Stimulated activated CD4-positive, alpha-beta T cell treated with anti-CD3 and anti-CD28 coated beads, Interleukin-2, amount 100 ng/mL, for 24 hours (primary cell): ENCODE data around the gene PTPA.

Source experiments
- DNase-seq, 2 donors: peaks; one replicate each; pipeline ENCODE4 v3.0.0-alpha.2; 2020

PTPA gene

DNA sequence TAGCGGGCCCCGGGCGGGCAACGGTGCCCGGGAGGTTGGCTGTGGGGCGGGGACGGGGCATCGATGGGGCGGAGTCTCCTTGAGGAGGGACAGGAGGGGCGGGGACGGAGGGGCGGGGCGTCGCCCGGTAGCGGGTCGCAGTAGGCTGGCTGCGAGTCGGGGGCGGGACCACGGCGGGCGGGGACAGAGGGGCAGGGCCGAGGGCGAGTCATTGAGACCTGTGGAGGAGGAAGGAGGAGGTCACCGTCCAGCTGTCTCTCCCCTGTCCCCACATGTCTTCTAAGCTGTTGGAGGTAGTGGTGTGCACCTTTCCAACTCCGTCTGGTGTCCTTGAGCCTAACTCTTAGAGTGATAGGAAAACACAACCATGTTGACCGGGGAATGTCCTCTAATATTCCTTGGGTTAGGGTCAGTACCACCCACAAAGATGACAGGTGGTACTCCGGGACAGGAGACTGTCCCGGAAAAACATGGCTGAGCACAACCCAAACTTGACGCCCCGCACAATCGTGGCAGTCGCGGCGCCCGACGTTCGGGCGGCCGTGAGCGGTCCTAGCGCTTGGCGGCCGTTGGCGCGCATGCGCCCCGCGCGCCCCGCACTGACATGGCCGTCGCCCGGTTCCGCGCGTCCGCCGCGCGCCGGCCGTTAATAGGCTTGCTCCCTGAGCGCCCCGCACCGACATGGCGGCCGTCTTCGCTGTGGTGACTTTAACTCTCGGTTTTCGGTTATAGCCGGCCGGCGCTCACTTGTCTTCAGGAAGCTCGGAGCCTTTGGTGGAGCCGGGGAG lies at the start of gene PTPA, which contains the start of gene CRAT:
TSS of gene PTPA (plus strand) at position 676 of the 788 bp plus-strand sequence. CDS start 186 bp downstream, outside the sequence.
TSS of gene CRAT (minus strand) at position 54 of the 788 bp plus-strand sequence. CDS start 284 bp downstream, outside the sequence.
- peak; percentile 97 to 98 for DNase-seq

DNA sequence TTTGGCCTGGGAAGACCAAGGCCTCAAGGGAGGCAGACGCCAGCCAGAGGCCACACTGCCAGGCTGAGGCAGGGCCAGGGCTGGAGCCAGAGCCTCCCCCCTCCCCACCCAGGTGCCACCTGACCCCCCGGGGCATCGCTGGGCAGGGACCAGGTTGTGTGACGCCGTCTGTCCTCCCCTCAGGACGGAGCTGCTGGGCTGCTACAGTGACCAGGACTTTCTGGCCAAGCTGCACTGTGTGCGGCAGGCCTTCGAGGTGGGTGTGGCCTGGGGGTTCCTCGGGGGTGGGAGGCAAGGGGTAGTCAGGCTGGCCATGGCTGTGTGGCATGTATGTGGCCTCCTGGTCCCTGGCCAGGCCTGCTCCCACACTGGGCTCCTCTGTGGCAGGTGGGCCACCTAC lies 48.2 kb upstream of the PTPA start:
- DNase-seq = no peak

DNA sequence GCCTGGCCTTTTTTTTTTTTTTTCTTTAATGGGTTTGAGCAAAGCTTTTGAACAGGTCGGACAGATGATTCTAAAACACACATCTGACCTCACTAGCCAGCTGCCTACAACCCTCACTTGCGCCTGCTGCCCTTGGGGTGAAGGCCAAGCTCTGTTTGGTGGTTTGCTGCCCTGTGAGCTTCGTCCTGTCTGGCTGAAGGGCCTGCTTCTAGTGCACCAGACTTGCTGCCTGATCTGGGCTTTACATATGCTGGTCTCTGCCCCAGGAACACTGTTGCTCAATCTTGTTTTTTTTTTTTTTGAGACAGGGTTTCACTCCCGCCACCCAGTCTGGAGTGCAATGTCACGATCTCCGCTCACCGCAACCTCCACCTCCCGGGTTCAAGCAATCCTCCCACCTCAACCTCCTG lies 46.7 kb upstream of the PTPA start:
- DNase-seq = no peak

DNA sequence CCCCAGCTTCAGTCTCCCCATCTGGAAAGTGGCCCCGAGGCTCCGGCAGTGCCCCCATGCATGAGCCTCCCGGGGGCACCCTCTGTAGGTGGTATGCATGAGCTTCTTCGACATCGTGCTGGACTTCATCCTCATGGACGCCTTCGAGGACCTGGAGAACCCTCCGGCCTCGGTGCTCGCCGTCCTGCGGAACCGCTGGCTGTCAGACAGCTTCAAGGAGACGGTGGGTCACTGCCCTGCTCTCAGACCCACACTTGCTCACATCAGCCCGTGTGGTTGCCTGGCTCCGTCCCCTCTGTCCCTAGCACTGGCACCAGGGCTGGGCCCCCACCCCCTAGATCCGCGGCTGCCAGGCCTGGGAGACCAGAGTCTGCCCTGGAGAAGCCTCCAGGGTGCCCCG lies 43.1 kb upstream of the PTPA start:
- DNase-seq = no peak

DNA sequence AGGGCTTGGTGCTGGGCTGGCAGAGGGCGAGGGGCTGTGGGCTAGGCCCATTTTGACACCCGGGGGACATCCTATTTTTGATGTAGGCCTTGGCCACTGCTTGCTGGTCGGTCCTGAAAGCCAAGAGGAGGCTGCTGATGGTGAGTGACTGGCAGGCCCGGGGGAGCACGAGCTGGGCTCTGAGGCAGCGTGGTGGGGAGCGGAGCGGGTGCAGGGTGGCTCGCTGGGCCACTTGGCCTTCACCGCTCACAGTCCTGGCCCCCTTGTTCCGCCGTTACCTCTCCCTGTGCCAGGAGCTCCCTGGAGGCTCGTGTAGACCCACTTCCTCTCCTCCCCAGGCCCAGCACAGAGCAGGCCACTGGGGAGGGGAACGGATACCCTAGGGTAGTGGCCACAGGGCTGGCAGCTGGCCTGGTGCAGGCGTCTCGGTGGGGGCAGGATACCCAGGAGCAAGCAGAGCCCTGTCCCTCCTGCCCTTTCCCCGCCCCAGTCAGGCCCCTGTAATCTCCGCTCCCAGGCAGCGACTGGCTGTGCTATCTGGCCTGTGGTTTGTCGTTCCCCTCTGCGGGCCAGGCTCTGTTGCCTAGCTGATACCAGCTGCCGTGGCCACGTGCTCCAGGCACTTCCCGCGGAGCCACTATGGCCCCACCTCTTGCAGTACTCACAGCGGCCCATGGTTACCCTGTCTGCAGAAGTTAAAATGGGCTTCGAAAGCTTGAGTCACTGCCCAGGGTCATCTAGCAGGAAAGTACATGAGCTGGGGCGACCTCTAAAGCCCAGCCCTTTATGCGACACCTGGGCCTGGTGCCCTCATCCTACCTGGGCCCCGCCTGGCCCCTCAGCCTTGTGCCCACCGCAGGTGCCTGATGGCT lies 42.0 kb upstream of the PTPA start:
- DNase-seq = peak; percentile 53 to 57

DNA sequence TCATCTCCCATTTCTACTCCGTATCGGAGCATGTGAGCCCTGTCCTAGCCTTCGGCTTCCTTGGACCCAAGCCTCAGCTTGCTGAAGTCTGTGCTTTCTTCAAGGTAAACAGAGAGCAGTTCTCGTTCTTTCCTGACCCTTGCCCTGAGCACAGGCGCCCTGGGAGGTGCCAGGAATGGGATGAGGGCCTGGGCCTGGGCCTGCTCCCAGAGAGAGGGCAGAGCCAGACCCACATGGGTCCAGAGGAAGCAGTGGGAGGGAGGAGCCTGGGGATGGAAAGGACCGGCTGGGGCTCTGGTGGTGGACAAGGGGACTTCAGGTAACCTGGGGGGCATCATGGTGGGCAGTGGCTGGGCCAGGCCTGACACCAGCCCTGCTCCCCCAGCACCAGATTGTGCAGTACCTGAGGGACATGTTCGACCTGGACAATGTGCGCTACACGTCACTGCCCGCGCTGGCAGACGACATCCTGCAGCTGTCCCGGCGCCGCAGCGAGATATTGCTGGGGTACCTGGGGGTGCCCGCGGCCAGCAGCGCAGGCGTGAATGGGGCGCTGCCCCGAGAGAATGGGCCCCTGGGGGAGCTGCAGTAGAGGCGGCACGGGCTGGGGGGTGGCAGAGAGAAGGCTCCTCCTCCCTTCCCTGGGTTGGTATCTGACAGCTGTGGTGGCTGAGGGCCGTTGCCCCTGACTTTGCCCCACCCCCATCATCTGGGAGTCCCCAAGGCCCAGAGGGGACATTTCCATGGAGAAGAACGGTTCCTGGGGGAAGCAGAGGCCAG lies 41.2 kb upstream of the PTPA start:
- no peak for DNase-seq

DNA sequence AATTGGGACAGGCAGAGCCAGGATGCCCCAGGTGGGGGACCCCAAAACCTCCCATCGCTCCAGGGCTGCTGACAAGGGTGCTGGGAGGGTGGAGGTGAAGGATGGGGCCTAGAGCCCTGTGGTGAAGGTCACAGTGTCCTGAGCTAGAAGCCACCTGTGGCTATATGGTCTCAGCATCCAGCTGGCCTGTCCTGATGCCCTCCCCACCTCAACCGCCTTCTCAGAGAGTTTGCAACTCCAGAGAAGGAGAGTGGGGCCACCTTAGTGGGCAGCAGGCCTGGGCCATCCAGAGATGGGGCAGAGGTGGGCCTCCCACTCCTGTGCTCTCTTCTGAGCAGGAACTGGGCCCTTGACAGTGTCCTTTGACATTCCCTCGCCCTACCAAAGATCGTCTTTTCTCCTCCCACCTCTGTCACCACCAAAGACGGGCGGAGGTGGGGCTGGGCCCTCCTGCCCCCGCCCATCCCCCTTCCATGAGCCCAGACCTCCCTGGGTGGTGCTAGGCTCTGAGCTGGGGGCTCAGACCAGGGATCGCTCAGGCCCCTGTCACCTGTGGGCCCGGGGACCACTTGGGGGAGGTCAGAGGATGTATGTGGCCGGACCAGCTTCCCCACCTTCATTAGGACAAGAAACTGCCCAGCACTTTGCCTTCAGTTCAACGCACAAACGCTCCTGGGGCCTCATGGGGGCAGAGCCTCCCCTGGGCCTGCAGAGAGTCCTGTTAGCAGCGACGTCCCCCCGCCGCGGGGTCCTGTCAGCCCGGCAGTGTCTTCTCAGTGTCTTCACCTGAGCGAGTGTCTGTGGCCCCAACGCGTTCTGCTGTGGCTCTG lies 40.3 kb upstream of the PTPA start:
- no peak for DNase-seq

DNA sequence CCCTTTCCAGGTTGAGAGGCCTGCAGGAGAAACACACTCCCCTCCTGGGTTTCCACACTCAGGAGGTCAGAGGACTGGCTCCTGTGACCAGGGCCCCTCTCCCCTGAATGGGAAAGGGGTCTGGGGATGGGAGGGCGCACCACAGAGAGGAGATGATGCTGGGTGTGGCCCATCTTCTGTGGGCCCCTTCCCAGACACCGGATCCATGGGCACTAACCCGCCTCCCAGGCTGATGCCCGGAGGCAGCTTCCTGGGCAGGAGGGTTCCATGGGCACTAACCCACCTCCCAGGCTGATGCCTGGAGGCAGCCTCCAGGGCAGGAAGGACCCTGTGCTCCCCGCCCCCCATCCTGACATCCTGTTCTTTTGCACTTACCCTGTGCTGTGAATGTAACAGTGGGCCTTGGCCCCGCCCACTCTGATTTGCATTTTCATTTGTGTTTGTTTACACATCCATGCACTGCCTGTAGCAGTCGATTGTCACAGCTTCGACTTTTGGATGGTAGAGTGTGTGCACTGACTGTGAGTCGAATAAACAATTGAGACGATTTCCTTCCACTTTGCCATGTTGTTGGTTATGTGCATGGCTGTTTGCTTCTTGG lies 39.6 kb upstream of the PTPA start:
- peak in 1 of 2 donors; percentile 18 for DNase-seq

DNA sequence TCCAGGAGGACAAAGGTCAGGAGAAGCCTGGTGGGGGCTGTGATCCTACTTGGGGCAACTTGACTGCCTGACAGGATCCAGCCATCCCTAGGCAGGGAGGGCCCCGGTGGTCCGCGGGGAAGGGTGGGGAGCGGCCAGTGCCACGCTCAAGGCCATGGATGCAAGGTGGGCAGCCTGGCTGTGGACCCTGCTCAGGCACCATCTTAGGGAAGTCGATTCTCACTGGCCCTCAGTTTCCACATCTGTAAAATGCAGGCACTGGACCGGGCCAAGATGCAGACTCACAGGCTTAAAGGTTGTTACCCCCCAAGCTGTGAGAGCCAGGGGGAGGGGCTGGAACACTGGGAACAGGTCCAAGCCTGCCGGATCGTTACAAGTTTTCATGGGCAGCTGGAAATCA lies 39.0 kb upstream of the PTPA start:
- no peak for DNase-seq

DNA sequence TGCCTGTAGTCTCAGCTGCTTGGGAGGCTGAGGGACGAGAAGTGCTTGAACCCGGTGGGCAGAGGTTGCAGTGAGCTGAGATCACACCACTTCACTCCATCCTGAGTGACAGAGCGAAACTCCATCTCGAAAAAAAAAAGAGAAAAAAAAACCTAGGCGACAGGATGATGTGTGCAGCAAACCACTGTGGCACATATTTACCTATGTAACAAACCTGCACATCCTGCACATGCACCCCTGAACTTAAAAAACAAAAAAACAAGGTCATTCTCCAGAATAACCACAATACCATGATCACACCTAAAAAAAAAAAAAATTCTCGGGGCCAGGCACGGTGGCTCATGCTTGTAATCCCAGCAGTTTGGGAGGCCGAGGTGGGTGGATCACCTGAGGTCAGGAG lies 37.8 kb upstream of the PTPA start:
- no peak for DNase-seq

DNA sequence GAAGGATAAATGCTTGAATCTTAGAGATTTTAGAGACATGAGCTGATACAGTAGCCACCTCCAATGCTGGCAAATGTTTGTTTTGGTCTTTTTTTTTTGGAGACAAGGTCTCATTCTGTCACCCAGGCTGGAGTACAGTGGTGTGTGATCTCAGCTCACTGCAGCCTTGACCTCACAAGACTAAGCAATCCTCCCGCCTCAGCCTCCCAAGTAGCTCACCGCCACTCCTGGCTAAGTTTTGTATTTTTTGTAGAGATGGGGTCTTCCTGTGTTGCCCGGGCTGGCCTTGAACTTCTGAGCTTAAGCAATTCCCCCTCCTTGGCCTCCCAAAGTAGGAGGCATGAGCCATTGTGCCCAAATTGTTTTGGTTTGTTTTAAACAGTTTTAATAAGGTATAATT lies 37.1 kb upstream of the PTPA start:
- no peak for DNase-seq

DNA sequence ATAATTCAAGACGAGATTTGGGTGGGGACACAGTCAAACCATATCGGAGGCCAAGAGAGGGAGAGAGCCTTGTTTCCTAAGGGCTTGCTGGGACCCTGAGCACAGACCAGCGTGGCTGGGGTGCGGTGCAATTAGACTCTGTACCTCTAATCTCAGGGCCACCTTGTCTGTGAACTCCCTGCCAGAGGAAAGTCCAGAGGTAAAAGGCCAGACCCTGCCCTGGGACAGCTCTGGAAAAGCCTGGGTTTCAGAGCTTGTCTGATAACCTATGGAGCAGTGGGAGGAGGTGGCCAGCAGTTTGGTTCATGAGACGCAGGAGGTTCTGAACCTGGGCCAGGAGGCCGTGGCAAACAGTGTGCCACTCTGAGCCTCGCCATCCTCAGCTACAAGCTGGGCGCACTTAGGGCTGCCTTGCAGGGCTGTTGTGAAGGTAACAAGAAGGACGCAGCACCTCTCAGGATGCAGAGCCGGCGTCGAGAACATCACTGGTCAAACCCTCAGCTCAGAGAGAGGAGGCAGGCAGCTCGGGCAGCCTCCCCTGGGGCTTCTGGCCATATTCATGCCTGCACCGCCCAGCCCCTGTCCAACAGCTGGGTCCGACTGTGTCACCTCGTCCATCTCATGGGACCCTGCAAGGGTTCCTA lies 35.1 kb upstream of the PTPA start:
- DNase-seq = no peak

DNA sequence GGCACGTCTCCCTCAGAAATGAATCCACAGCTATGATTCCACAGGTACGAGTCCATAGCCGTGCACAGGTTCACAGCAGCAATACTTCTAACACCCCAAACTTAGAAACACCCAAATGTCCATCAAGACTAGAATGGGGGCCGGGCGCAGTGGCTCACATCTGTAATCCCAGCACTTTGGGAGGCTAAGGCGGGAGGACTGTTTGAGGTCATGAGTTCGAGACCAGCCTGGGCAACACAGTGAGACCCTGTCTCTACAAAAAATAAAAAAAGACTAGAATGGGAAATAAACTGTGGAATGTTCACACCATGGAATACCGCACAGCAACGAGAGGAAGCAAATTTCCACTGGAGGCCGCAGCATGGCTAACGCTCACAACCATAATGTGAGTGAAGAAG lies 34.6 kb upstream of the PTPA start:
- no peak for DNase-seq

DNA sequence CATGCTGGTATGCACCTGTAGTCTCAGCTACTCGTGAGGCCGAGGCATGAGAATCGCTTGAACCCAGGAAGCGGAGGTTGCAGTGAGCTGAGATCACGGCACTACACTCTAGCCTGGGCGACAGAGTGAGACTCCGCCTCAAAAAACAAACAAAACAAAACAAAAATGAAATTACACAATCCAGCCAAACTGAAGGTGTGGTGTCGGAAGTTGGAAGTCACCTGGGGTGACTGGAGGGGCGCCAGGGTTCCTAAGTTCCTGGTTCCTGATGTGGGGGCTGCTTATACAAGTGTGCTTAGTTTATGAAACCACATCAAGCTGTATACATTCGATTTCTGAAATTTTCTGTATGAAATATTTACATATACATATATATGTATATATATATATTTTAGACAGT lies 34.0 kb upstream of the PTPA start:
- no peak for DNase-seq

DNA sequence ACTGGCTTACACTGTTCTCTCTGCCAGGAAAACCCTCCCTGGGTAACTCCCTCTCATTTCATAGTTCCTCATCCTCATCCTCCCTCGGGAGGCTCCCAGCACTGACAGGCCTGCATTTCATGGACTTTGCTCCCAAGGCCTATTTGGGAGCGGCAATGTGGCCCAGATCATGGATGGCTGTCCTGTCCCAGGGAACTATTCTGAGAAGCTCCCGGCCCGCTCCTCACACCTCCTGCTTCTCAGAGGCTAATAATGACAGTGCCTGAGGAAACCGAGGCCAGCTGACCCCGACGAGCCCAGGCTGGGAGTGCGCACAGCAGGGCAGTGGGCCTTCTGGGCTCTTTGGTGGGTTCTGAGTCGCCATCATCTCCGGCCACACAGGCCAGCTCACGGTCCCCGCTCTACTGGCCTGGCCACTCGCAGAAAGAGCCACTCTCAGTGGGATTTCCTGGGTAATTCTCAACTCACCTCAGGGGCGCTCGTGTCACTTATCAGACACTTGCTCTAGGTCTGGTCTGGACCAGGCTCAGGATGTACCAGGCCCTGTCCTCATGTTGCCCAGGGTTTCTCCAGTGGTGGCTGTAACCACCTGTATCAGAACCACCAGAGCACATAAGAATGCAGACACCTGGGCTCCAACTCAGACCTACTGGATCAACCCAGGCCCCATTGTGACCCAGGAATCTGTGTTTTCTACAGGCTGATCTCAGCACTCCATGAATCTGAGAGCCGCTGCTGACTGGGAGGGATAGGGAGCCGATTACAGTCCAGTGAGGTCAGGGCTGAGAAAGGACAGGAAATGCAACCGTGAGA lies 32.3 kb upstream of the PTPA start:
- no peak for DNase-seq

DNA sequence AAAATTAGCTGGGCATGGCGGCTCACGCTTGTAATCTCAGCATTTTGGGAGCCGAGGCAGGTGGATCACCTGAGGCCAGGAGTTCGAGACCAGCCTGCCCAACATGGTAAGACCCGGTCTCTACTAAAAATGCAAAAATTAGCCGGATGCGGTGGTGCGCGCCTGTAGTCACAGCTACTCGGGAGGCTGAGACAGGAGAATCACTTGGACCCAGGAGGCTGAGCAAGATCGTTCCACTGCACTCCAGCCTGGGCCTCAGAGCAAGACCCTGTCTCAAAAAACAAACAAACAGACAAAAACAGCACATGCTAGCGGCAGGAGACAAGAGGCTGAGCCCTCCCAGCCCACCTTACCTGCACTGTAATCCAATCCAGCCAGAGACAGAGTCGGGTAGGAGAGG lies 31.4 kb upstream of the PTPA start:
- no peak for DNase-seq

DNA sequence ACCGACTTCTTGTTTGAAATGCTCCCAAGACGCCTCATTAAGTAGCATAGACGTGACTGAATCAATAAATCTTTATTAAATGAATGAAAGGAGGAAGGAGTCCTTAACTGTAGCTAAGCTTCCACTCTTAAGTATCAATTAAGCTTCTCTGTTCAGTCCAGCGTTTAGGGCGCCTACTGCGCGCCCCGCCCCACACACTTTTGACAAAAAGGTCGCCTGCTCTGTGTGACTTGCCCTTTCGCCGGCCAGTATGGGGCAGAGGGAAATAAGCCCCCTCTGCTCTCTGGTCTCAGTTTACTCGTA lies 31.0 kb upstream of the PTPA start:
- no peak for DNase-seq

DNA sequence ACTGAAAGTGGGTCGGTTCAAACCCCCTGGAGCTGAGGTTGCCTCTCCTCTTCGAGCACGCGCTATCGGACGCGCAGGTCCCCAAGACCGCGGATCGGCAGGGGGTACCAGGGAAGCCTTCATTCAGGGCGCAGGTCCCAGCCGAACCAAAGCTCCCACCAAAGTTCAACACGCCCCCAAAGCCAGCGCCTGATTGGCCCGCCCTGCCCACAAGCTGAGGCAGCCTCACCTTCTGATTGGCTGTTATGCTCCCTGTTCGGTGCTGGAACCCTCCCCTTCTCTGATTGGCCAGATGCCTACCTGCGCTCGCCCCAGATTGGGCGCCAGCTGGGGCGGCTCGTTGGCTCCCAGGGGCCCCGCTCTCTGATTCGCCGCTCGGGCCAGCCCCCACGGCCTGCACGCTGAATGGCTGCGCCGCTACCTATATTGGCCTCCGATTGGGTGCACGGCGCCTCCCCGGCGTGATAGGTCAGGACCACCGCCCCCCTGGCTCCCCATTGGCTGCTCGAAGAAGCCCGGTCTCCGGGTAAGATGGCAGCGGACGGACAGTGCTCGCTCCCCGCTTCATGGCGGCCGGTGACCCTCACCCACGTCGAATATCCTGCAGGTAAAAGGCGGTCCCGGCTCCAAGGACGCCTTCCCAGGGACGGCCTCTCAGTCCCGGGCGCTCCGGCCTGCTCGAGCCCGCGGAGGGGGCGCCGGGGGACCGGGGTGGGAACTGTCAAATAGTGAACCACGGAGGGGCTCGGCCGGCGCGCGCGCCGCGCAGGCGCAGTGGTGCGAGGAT lies 30.4 kb upstream of the PTPA start, which contains the start of gene DOLPP1:
TSS of gene DOLPP1 (plus strand) at position 511 of the 787 bp plus-strand sequence. CDS start at position 532, 21 bp downstream.
- peak; percentile 98 for DNase-seq

DNA sequence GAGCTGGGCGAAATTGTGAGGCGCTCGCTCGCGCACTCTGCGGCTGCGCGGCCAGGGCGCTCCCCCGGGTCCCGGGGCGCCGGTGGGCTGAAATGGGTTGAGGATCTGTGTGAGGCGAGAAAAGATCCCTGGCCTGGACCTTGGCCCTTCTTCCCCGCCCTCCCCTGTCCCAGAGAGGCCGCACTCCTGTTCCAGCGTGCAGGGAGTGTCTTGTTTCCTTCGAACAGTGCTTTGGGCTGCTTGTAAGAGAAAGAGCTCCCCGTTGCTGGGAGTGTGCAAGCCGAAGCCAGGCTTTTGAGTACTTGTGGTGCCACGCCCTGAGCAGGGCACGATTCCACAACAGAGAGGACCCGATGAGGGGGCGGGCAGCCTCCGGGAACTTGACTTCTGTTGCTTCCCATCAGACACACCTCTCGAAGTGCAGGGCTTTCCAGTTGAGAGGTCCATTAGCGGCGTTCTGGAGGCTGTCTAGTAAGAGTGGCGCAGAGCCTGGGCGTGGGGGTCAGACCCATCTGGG lies 29.8 kb upstream of the PTPA start:
- peak in 1 of 2 donors; percentile 37 for DNase-seq
